HepG2 (cell line): ENCODE data around the gene CDC42EP4. TPM values are rescaled to one million over a fixed set of nuclear protein-coding genes. Genes with fewer than 3 reads are reported as not detected.

Experiments
- ATAC-seq: fragments of 200-7000 bp; cut with Tn5 transposase; 3 replicates; pipeline ENCODE4 v1.9.1; 2020; ENCODE audit warnings: mild to moderate bottlenecking, moderate library complexity
- BruUV-seq: library from RNA; stranded (reverse); fragments of 400-500 nt; replicated peaks from 2 replicates; lab custom pipeline; 2021; lab: Mats Ljungman, UMichigan
- CTCF ChIA-PET: fragments of 300-600 bp; formaldehyde crosslinking; extraction: SDS; loops from one replicate; lab custom pipeline; 2021; ENCODE audit warnings: low total read pairs, inconsistent platforms, low intra/inter-chr PET ratio; lab: Yijun Ruan, JAX
- POLR2A ChIA-PET: fragments of 350-600 bp; sonication (Branson Sonifier 250); formaldehyde crosslinking; loops from one replicate; lab custom pipeline; 2020; ENCODE audit warnings: antibody characterized with exemption, inconsistent platforms; lab: Yijun Ruan, JAX
- DNase-seq: peaks from one replicate; pipeline ENCODE4 v3.0.0-alpha.2; 2015; ENCODE audit warnings: low spot score
- FAIRE-seq: peaks from 3 replicates; lab custom pipeline; 2011; peaks lifted over from hg19 to GRCh38; lab: Jason Lieb, UNC
- H2AFZ ChIP-seq: one replicate; pipeline ENCODE4 v1.6.1; 2011; ENCODE audit warnings: low read length, inconsistent platforms
- H3K27ac ChIP-seq: fragments of 300-600 bp; 3 replicates; pipeline ENCODE4 v1.8.0; 2011; ENCODE audit warnings: mixed run types, mild to moderate bottlenecking, mixed read lengths, low read length, inconsistent platforms; ENCODE audit not compliant: insufficient read depth; ENCODE audit errors: extremely low read length
- H3K27me3 ChIP-seq, 2 experiments: fragments of 200-600 bp in 1 of 2; 2 replicates in 1 of 2; 3 replicates in 1 of 2; pipeline versions ENCODE4 v1.6.0 to v1.8.0; 2011; ENCODE audit warnings: low read length in 2 of 2, mild to moderate bottlenecking in 2 of 2, moderate library complexity in 2 of 2, inconsistent platforms in 1 of 2; ENCODE audit not compliant: insufficient read depth in 2 of 2, control insufficient read depth in 1 of 2
- H3K36me3 ChIP-seq, 2 experiments: fragments of 200-600 bp in 1 of 2; replicated peaks in 1 of 2; 2 replicates in 1 of 2; 3 replicates in 1 of 2; pipeline versions ENCODE4 v1.5.1 to v1.8.0; 2011; ENCODE audit warnings: low read length in 2 of 2, inconsistent platforms in 1 of 2; ENCODE audit not compliant: insufficient read depth in 2 of 2, control insufficient read depth in 1 of 2
- H3K4me1 ChIP-seq: 2 replicates; pipeline ENCODE4 v1.5.1; 2012; ENCODE audit warnings: low read length, inconsistent platforms; ENCODE audit not compliant: insufficient read depth
- H3K4me2 ChIP-seq: 2 replicates; pipeline ENCODE4 v1.6.0; 2011; ENCODE audit warnings: low read depth, low read length, inconsistent platforms
- H3K4me3 ChIP-seq, 3 experiments: fragments of 200-600 bp in 1 of 3; sonication (generic), shearing (Covaris generic) in 1 of 3; replicated peaks in 1 of 3; 2 replicates each; pipeline ENCODE4 v1.5.1; 2011 to 2016; ENCODE audit warnings: low read length in 3 of 3, inconsistent platforms in 2 of 3, low read depth in 2 of 3, mild to moderate bottlenecking in 2 of 3, control low read depth in 1 of 3, mixed read lengths in 1 of 3; ENCODE audit not compliant: insufficient read depth in 1 of 3
- H3K79me2 ChIP-seq: one replicate; pipeline ENCODE4 v1.6.1; 2011; ENCODE audit warnings: low read length, inconsistent platforms; ENCODE audit not compliant: insufficient read depth
- H3K9ac ChIP-seq: 2 replicates; pipeline ENCODE4 v1.6.0; 2011; ENCODE audit warnings: mild to moderate bottlenecking, low read depth, low read length, inconsistent platforms; ENCODE audit not compliant: insufficient read depth
- H3K9me3 ChIP-seq: 2 replicates; pipeline ENCODE4 v1.5.1; 2012; ENCODE audit warnings: mild to moderate bottlenecking, low read length
- H4K20me1 ChIP-seq: 2 replicates; pipeline ENCODE4 v1.6.0; 2011; ENCODE audit warnings: inconsistent platforms, mild to moderate bottlenecking, low read length, moderate library complexity; ENCODE audit not compliant: insufficient read depth
- ARID3A ChIP-seq: IDR thresholded peaks from 2 replicates; pipeline ENCODE4 v1.6.1; 2012; ENCODE audit warnings: low read depth, low read length, improper control_type of control experiment
- FOXM1 ChIP-seq: sonication (generic); formaldehyde crosslinking; IDR thresholded peaks from 2 replicates; pipeline ENCODE4 v1.5.0; 2020; ENCODE audit warnings: missing genetic modification reagents
- MIER3 ChIP-seq: IDR thresholded peaks from 2 replicates; pipeline ENCODE4 v1.6.1; 2016; ENCODE audit warnings: missing compliant biosample characterization, borderline replicate concordance
- MNT ChIP-seq: fragments of 450-650 bp; IDR thresholded peaks from 2 replicates; pipeline ENCODE4 v1.6.1; 2016
- PRDM10 ChIP-seq: sonication (generic); formaldehyde crosslinking; IDR thresholded peaks from 2 replicates; pipeline ENCODE4 v1.4.0; 2020; ENCODE audit warnings: low read depth, missing genetic modification reagents
- RBFOX2 ChIP-seq: fragments of 200-400 bp; formaldehyde crosslinking; IDR thresholded peaks from 2 replicates; pipeline ENCODE4 v1.6.1; 2017; ENCODE audit warnings: low read depth, mild to moderate bottlenecking, low read length
- SP2 ChIP-seq: sonication (generic); formaldehyde crosslinking; IDR thresholded peaks from 2 replicates; pipeline ENCODE4 v1.5.1; 2020; ENCODE audit warnings: mild to moderate bottlenecking, missing genetic modification reagents
- SYNCRIP ChIP-seq: fragments of 200-400 bp; formaldehyde crosslinking; IDR thresholded peaks from 2 replicates; pipeline ENCODE4 v1.6.1; 2018; ENCODE audit warnings: mild to moderate bottlenecking, low read depth, low read length; ENCODE audit not compliant: insufficient read depth
- YEATS2 ChIP-seq: sonication (generic); formaldehyde crosslinking; IDR thresholded peaks from 2 replicates; pipeline ENCODE4 v1.4.0; 2020; ENCODE audit warnings: missing genetic modification reagents, borderline replicate concordance
- ZNF460 ChIP-seq: sonication (generic); formaldehyde crosslinking; IDR thresholded peaks from 2 replicates; pipeline ENCODE4 v1.5.1; 2020; ENCODE audit warnings: missing genetic modification reagents, mild to moderate bottlenecking, borderline replicate concordance
- ZNF776 ChIP-seq: sonication (generic); formaldehyde crosslinking; IDR thresholded peaks from 2 replicates; pipeline ENCODE4 v1.4.0; 2020; ENCODE audit warnings: mild to moderate bottlenecking, missing genetic modification reagents
- WGBS: methylation state at CpG from one replicate; pipeline ENCODE4 v1.1.6; 2017; ENCODE audit warnings: low lambda C conversion rate; 5-methylcytosine and 5-hydroxymethylcytosine counted together
- in situ Hi-C: cut with HindIII; loops from 2 replicates; pipeline ENCODE4 v1.10.0; 2017; ENCODE audit warnings: low pct_unique_long_range_greater_than_20kb; ENCODE audit not compliant: extremely low pct_ligation_motif_present
- intact Hi-C: fragments of 100-400 bp; cut with micrococcal nuclease; formaldehyde crosslinking; loops from one replicate; pipeline ENCODE4 v1.10.0; 2022; ENCODE audit not compliant: unreplicated experiment
- polyA plus RNA-seq, 8 experiments: library from polyadenylated mRNA; depleted of rRNA in 3 of 8; stranded (reverse) in 7 of 8; unstranded in 1 of 8; fragments of >200 nt; fragmentation: Illumina TruSeq in 4 of 8; extraction: Trizol in 4 of 8; gene quantifications; 2 replicates each; pipeline versions ENCODE4 v1.2.1 to v1.2.3, GENCODE V29; 2011 to 2016; ENCODE audit warnings: low read depth in 4 of 8, missing spikeins in 1 of 8, mixed read lengths in 1 of 8; ENCODE audit not compliant: insufficient read depth in 1 of 8
- total RNA-seq, 5 experiments: library from RNA; depleted of rRNA; stranded (reverse); fragments of >200 nt; fragmentation: Illumina TruSeq; extraction: Trizol; gene quantifications; 2 replicates each; pipeline ENCODE4 v1.2.3, GENCODE V29; 2016; ENCODE audit warnings: low read depth in 1 of 5

Gene CDC42EP4
- total and polyA plus RNA-seq, 2 of the 13 experiments (the other 11 are each of a cell fraction or from before 2014, with no cell fraction given) = 19.0 to 54.0 TPM

- 98% methylated on average over 2 of the region's 2 CpGs for WGBS
- TF ChIP-seq RBFOX2 (0 out of 2 replicates have a peak, but pooled peaks have one; percentile 13), ZNF460 (CRISPR knock-in tag) (peak; percentile 24; the same call in 1 of the 2 replicates), SP2 (CRISPR knock-in tag) (no peak)
- TF ChIP-seq, all 625 proteins: peak for 2
- intact Hi-C loops = no loop called here
These were observed 10.4 kb downstream of the CDC42EP4 start for GRCh38 chr17:73301369-73301768.

GRCh38 chr17:73300392-73300791, 11.4 kb downstream of the CDC42EP4 start:
- in situ Hi-C loops = no loop called here
- intact Hi-C loops = no loop called here
- ChIA-PET POLR2A (interaction anchor here (7.9 kb wide), 1 partner anchor 8 kb away, joined by 77 read pairs; no protein-coding TSS in a partner anchor), CTCF (no interaction called here)
- H4K20me1 ChIP-seq = peaks cover 55% of the 10 kb centered on the region
- BruUV-seq = no TSS peak
- H3K4me1 ChIP-seq = peaks cover 83% of the 10 kb centered on the region
- no peak overlapping the region for H2AFZ ChIP-seq
- peaks cover 5 to 12% of the 10 kb centered on the region in 2 experiments; a peak in 3 of 5 replicates for H3K36me3 ChIP-seq
- no peak overlapping the region for H3K27ac ChIP-seq
- H3K4me2 ChIP-seq = no peak overlapping the region
- H3K4me3 ChIP-seq = no peak overlapping the region
- no peak for ATAC-seq
- H3K27me3 ChIP-seq = no peaks in the 10 kb centered on the region
- H3K79me2 ChIP-seq = peaks cover 78% of the 10 kb centered on the region
- no peak for FAIRE-seq
- no peak overlapping the region for H3K9ac ChIP-seq
- H3K9me3 ChIP-seq = no peaks in the 10 kb centered on the region
- 83% methylated on average over 3 of the region's 3 CpGs for WGBS
- peak; percentile 37 for DNase-seq
- TF ChIP-seq MIER3 (no peak), YEATS2 (no peak), MNT (peak; percentile 30; the same call in 1 of the 2 replicates), ZNF776 (CRISPR knock-in tag) (no peak), FOXM1 (CRISPR knock-in tag) (no peak), PRDM10 (CRISPR knock-in tag) (no peak), ARID3A (no peak), SYNCRIP (no peak)

More at GRCh38 chr17:73301369-73301768, 10.4 kb downstream of the CDC42EP4 start:
- peaks cover 83% of the 10 kb centered on the region for H3K4me1 ChIP-seq
- ATAC-seq = no peak
- no peak for FAIRE-seq
- no peak overlapping the region for H3K4me3 ChIP-seq
- H3K9me3 ChIP-seq = no peaks in the 10 kb centered on the region
- peaks cover 56% of the 10 kb centered on the region for H4K20me1 ChIP-seq
- BruUV-seq = no TSS peak
- no peak overlapping the region for H3K27ac ChIP-seq
- POLR2A ChIA-PET = interaction anchor here (1.8 kb wide), 1 partner anchor 9 kb away, joined by 8 read pairs; no protein-coding TSS in a partner anchor
- in situ Hi-C loops = no loop called here
- H3K79me2 ChIP-seq = peaks cover 80% of the 10 kb centered on the region
- no peaks in the 10 kb centered on the region for H3K27me3 ChIP-seq
- CTCF ChIA-PET = no interaction called here
- H3K4me2 ChIP-seq = no peak overlapping the region
- no peak overlapping the region for H3K9ac ChIP-seq
- no peak for DNase-seq
- peaks cover 6 to 18% of the 10 kb centered on the region in 2 experiments; a peak in 3 of 5 replicates for H3K36me3 ChIP-seq
- H2AFZ ChIP-seq = no peak overlapping the region
